GM23338 (cell line): ENCODE results near the gene AUH.

Experiments
- CREB1 ChIP-seq: fragments of 250-450 bp; sonication (Bioruptor Pico); IDR thresholded peaks from 2 replicates; pipeline ENCODE4 v1.5.0; 2020; ENCODE audit warnings: low read depth, mild to moderate bottlenecking, moderate library complexity
- EZH2 ChIP-seq: fragments of 200-600 bp; sonication (generic); IDR thresholded peaks from one replicate; pipeline ENCODE4 v1.8.0; 2017; ENCODE audit warnings: antibody characterized with exemption, mild to moderate bottlenecking, low read depth; ENCODE audit not compliant: unreplicated experiment
- EZH2phosphoT487 ChIP-seq: fragments of 200-600 bp; sonication (generic); IDR thresholded peaks from one replicate; pipeline ENCODE4 v1.8.1; 2018; ENCODE audit warnings: antibody characterized with exemption; ENCODE audit not compliant: unreplicated experiment
- JUNB ChIP-seq: IDR thresholded peaks from one replicate; pipeline ENCODE4 v1.6.1; 2016; ENCODE audit warnings: antibody characterized with exemption; ENCODE audit not compliant: unreplicated experiment
- POLR2AphosphoS5 ChIP-seq: IDR thresholded peaks from 2 replicates; pipeline ENCODE4 v1.6.1; 2016; ENCODE audit warnings: antibody characterized with exemption, low read depth
- ZNF114 ChIP-seq: fragments of 250-450 bp; sonication (Bioruptor Pico); IDR thresholded peaks from 2 replicates; pipeline ENCODE4 v1.5.0; 2020; ENCODE audit warnings: mild to moderate bottlenecking, moderate library complexity
- TF ChIP-seq, protein P1 (sequence below), 2 experiments: fragments of 200-600 bp in 1 of 2; sonication (generic) in 1 of 2; conservative IDR thresholded peaks; 2 replicates each; pipeline versions ENCODE4 v1.5.1 to v1.6.1; 2016 to 2017; ENCODE audit warnings: antibody characterized with exemption in 2 of 2, low read depth in 2 of 2, mild to moderate bottlenecking in 2 of 2, moderate library complexity in 1 of 2
- TF ChIP-seq, protein P2 (sequence below): IDR thresholded peaks from one replicate; pipeline ENCODE4 v1.6.1; 2018; ENCODE audit warnings: antibody characterized with exemption; ENCODE audit not compliant: unreplicated experiment
- TF ChIP-seq, protein P3 (sequence below): fragments of 250-450 bp; sonication (Bioruptor Pico); IDR thresholded peaks from 2 replicates; pipeline ENCODE4 v1.5.0; 2020; ENCODE audit warnings: mild to moderate bottlenecking, moderate library complexity
- TF ChIP-seq, protein P4 (sequence below): IDR thresholded peaks from 2 replicates; pipeline ENCODE4 v1.6.1; 2016; ENCODE audit warnings: antibody characterized with exemption

DNA sequence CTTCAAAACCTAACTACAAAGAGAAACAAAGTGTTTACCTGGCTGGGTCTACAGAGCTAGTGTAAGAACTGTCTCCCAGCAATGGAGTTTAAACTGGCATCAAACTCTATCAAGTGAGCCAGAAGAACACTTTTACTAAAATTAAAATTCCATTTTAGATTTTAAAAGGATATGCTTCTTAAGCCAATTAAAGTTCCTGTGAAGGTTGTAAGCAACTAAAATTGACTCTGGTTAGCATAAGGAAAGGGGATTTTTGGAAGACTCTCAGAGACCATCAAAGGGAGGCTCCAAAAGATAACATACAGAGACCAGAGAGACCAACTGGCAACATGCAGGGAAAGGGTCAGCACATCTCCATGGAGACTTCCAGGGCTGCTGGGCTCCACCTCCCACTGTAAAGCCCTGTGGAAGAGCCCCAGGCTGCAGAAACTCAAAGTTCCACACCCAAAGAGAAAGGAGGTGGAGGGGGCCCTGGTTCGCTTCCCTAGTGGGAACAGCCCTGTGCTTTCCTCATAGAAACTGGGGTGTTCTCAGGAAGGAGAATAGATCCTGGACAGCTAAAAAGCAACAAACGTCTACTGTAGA, 91.7 kb downstream of the AUH start:
- TF ChIP-seq, protein P1, sequence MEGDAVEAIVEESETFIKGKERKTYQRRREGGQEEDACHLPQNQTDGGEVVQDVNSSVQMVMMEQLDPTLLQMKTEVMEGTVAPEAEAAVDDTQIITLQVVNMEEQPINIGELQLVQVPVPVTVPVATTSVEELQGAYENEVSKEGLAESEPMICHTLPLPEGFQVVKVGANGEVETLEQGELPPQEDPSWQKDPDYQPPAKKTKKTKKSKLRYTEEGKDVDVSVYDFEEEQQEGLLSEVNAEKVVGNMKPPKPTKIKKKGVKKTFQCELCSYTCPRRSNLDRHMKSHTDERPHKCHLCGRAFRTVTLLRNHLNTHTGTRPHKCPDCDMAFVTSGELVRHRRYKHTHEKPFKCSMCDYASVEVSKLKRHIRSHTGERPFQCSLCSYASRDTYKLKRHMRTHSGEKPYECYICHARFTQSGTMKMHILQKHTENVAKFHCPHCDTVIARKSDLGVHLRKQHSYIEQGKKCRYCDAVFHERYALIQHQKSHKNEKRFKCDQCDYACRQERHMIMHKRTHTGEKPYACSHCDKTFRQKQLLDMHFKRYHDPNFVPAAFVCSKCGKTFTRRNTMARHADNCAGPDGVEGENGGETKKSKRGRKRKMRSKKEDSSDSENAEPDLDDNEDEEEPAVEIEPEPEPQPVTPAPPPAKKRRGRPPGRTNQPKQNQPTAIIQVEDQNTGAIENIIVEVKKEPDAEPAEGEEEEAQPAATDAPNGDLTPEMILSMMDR (conservative IDR thresholded peaks at IDR 0.05; ENCODE audit: low read depth in 2 of 2), result no peak
- TF ChIP-seq EZH2phosphoT487 (no peak), EZH2 (no peak), CREB1 (CRISPR knock-in tag) (no peak), JUNB (no peak), POLR2AphosphoS5 (no peak), ZNF114 (CRISPR knock-in tag) (no peak)
- TF ChIP-seq, protein P2, sequence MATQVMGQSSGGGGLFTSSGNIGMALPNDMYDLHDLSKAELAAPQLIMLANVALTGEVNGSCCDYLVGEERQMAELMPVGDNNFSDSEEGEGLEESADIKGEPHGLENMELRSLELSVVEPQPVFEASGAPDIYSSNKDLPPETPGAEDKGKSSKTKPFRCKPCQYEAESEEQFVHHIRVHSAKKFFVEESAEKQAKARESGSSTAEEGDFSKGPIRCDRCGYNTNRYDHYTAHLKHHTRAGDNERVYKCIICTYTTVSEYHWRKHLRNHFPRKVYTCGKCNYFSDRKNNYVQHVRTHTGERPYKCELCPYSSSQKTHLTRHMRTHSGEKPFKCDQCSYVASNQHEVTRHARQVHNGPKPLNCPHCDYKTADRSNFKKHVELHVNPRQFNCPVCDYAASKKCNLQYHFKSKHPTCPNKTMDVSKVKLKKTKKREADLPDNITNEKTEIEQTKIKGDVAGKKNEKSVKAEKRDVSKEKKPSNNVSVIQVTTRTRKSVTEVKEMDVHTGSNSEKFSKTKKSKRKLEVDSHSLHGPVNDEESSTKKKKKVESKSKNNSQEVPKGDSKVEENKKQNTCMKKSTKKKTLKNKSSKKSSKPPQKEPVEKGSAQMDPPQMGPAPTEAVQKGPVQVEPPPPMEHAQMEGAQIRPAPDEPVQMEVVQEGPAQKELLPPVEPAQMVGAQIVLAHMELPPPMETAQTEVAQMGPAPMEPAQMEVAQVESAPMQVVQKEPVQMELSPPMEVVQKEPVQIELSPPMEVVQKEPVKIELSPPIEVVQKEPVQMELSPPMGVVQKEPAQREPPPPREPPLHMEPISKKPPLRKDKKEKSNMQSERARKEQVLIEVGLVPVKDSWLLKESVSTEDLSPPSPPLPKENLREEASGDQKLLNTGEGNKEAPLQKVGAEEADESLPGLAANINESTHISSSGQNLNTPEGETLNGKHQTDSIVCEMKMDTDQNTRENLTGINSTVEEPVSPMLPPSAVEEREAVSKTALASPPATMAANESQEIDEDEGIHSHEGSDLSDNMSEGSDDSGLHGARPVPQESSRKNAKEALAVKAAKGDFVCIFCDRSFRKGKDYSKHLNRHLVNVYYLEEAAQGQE, result no peak
- TF ChIP-seq, protein P3, sequence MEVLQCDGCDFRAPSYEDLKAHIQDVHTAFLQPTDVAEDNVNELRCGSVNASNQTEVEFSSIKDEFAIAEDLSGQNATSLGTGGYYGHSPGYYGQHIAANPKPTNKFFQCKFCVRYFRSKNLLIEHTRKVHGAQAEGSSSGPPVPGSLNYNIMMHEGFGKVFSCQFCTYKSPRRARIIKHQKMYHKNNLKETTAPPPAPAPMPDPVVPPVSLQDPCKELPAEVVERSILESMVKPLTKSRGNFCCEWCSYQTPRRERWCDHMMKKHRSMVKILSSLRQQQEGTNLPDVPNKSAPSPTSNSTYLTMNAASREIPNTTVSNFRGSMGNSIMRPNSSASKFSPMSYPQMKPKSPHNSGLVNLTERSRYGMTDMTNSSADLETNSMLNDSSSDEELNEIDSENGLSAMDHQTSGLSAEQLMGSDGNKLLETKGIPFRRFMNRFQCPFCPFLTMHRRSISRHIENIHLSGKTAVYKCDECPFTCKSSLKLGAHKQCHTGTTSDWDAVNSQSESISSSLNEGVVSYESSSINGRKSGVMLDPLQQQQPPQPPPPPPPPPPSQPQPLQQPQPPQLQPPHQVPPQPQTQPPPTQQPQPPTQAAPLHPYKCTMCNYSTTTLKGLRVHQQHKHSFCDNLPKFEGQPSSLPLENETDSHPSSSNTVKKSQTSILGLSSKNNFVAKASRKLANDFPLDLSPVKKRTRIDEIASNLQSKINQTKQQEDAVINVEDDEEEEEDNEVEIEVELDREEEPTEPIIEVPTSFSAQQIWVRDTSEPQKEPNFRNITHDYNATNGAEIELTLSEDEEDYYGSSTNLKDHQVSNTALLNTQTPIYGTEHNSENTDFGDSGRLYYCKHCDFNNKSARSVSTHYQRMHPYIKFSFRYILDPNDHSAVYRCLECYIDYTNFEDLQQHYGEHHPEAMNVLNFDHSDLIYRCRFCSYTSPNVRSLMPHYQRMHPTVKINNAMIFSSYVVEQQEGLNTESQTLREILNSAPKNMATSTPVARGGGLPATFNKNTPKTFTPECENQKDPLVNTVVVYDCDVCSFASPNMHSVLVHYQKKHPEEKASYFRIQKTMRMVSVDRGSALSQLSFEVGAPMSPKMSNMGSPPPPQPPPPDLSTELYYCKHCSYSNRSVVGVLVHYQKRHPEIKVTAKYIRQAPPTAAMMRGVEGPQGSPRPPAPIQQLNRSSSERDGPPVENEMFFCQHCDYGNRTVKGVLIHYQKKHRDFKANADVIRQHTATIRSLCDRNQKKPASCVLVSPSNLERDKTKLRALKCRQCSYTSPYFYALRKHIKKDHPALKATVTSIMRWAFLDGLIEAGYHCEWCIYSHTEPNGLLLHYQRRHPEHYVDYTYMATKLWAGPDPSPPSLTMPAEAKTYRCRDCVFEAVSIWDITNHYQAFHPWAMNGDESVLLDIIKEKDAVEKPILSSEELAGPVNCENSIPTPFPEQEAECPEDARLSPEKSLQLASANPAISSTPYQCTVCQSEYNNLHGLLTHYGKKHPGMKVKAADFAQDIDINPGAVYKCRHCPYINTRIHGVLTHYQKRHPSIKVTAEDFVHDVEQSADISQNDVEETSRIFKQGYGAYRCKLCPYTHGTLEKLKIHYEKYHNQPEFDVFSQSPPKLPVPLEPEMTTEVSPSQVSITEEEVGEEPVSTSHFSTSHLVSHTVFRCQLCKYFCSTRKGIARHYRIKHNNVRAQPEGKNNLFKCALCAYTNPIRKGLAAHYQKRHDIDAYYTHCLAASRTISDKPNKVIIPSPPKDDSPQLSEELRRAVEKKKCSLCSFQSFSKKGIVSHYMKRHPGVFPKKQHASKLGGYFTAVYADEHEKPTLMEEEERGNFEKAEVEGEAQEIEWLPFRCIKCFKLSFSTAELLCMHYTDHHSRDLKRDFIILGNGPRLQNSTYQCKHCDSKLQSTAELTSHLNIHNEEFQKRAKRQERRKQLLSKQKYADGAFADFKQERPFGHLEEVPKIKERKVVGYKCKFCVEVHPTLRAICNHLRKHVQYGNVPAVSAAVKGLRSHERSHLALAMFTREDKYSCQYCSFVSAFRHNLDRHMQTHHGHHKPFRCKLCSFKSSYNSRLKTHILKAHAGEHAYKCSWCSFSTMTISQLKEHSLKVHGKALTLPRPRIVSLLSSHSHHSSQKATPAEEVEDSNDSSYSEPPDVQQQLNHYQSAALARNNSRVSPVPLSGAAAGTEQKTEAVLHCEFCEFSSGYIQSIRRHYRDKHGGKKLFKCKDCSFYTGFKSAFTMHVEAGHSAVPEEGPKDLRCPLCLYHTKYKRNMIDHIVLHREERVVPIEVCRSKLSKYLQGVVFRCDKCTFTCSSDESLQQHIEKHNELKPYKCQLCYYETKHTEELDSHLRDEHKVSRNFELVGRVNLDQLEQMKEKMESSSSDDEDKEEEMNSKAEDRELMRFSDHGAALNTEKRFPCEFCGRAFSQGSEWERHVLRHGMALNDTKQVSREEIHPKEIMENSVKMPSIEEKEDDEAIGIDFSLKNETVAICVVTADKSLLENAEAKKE (CRISPR knock-in tag), result no peak
- TF ChIP-seq, protein P4, sequence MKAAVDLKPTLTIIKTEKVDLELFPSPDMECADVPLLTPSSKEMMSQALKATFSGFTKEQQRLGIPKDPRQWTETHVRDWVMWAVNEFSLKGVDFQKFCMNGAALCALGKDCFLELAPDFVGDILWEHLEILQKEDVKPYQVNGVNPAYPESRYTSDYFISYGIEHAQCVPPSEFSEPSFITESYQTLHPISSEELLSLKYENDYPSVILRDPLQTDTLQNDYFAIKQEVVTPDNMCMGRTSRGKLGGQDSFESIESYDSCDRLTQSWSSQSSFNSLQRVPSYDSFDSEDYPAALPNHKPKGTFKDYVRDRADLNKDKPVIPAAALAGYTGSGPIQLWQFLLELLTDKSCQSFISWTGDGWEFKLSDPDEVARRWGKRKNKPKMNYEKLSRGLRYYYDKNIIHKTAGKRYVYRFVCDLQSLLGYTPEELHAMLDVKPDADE, result no peak
